Kidney (tissue), 14 donors: ENCODE data around the gene CEP72. TPM values are rescaled to one million over a fixed set of nuclear protein-coding genes. Genes with fewer than 3 reads are reported as not detected.

Experiments used
- DNase-seq, 5 donors: peaks; one replicate each; pipeline ENCODE4 v3.0.0-alpha.2; 2013 to 2020
- FAIRE-seq: peaks from 2 replicates; lab custom pipeline; 2012; peaks lifted over from hg19 to GRCh38; lab: Jason Lieb, UNC
- H3K27ac ChIP-seq, 2 donors: one replicate each; pipeline ENCODE4 v1.7.0; 2013; ENCODE audit warnings: low read depth in 2 of 2, low read length in 2 of 2, inconsistent platforms in 1 of 2
- H3K27me3 ChIP-seq: one replicate; pipeline ENCODE4 v1.7.1; 2013; ENCODE audit warnings: low read length, inconsistent platforms; ENCODE audit not compliant: control insufficient read depth, insufficient read depth
- H3K36me3 ChIP-seq, 3 donors: one replicate each; pipeline versions ENCODE4 v1.7.0 to v1.7.1; 2013; ENCODE audit warnings: low read length in 3 of 3, control low read depth in 1 of 3, inconsistent platforms in 1 of 3; ENCODE audit not compliant: insufficient read depth in 3 of 3, control insufficient read depth in 2 of 3
- H3K4me1 ChIP-seq, 3 donors: one replicate each; pipeline versions ENCODE4 v1.7.0 to v1.7.1; 2013; ENCODE audit warnings: low read length in 3 of 3, inconsistent platforms in 1 of 3, low read depth in 1 of 3; ENCODE audit not compliant: control insufficient read depth in 2 of 3, insufficient read depth in 2 of 3
- H3K4me3 ChIP-seq, 3 donors: one replicate each; pipeline versions ENCODE4 v1.7.0 to v1.8.1; 2013; ENCODE audit warnings: low read length in 3 of 3, control low read depth in 1 of 3, inconsistent platforms in 1 of 3
- H3K9ac ChIP-seq, 3 donors: one replicate each; pipeline versions ENCODE4 v1.7.0 to v1.7.1; 2013; ENCODE audit warnings: low read length in 3 of 3, control low read depth in 1 of 3, inconsistent platforms in 1 of 3
- H3K9me3 ChIP-seq, 3 donors: one replicate each; pipeline versions ENCODE4 v1.7.0 to v1.7.1; 2013; ENCODE audit warnings: low read length in 3 of 3, control low read depth in 1 of 3, inconsistent platforms in 1 of 3; ENCODE audit not compliant: control insufficient read depth in 2 of 3, insufficient read depth in 1 of 3
- intact Hi-C: fragments of 100-400 bp; cut with DNase I; formaldehyde crosslinking; loops from one replicate; pipeline ENCODE4 v1.11.1; 2022
- polyA plus RNA-seq: library from polyadenylated mRNA; stranded (reverse); fragments of 350-450 nt; fragmentation: Illumina TruSeq; extraction: RNeasy Lipid Tissue Mini Kit (QIAGEN cat#74804); gene quantifications from one replicate; pipeline ENCODE4 v1.2.3, GENCODE V29; 2014; ENCODE audit warnings: low read depth, low replicate concordance; ENCODE audit not compliant: insufficient read depth
- total RNA-seq: library from RNA; stranded (reverse); fragmentation: NEBNext Ultra II Directional; extraction: Animal tissue kit (Norgen Biotek cat#: 25700); gene quantifications from one replicate; pipeline ENCODE4 v1.2.1, GENCODE V29; 2021
- TF ChIP-seq, protein P1 (sequence below): IDR thresholded peaks from 3 replicates; pipeline ENCODE4 v1.5.1; 2012; ENCODE audit warnings: mild to moderate bottlenecking, moderate library complexity, borderline replicate concordance; ENCODE audit not compliant: insufficient read depth; ENCODE audit errors: extremely low read depth
- donor health status: control.
- donor health status: control.
- donor health status: control.
- donor health status: control.
- donor health status: control.
- donor health status: DM: yes; HTN: yes; CAD: no.
- donor health status: Normal renal cell carcinoma (clear cell type).

The CEP72 gene
- total and polyA plus RNA-seq, 2 donors from 2014 or later = 1.1 to 7.8 TPM

DNA sequence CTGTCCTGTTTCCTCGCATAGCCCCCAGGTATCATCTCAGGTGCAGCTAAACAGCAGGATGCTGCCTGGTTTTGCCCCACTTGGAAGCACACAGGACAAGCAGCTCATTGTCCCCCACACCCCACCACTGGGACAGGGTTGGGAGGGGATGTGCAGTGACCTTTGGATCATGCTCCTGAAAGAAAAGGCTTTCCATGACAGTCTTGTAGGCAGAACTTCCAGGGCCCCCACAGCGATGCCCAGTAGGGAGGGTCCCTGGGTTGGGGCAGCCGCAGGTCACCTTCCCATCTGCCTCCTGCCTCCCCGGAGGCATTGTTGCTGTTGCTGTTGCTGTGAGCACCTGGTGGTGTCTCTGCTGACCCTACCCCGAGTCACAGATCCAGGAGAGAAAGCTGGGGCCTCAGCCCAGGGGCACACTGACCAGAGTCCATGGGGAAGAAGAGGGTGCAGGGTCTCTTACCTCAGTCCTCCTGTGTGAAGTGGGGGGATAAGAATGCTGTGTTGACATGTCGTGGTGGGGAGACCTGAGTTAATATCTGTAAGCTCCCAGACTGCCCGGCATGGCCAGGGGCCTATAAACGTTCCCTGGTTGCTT, 8.5 kb downstream of the CEP72 start:
- FAIRE-seq (no peak), DNase-seq (peak in 1 of 5 donors; percentile 12)
- Histone ChIP-seq H3K4me1 (no peaks in the 10 kb centered on the region), H3K9me3 (no peaks in the 10 kb centered on the region), H3K4me3 (no peak overlapping the region), H3K9ac (no peak overlapping the region), H3K36me3 (peaks cover 0 to 9% (median 9%) of the 10 kb centered on the region in 3 donors), H3K27me3 (no peaks in the 10 kb centered on the region), H3K27ac (no peak overlapping the region)
- intact Hi-C loops = no loop called here
- TF ChIP-seq, protein P1, sequence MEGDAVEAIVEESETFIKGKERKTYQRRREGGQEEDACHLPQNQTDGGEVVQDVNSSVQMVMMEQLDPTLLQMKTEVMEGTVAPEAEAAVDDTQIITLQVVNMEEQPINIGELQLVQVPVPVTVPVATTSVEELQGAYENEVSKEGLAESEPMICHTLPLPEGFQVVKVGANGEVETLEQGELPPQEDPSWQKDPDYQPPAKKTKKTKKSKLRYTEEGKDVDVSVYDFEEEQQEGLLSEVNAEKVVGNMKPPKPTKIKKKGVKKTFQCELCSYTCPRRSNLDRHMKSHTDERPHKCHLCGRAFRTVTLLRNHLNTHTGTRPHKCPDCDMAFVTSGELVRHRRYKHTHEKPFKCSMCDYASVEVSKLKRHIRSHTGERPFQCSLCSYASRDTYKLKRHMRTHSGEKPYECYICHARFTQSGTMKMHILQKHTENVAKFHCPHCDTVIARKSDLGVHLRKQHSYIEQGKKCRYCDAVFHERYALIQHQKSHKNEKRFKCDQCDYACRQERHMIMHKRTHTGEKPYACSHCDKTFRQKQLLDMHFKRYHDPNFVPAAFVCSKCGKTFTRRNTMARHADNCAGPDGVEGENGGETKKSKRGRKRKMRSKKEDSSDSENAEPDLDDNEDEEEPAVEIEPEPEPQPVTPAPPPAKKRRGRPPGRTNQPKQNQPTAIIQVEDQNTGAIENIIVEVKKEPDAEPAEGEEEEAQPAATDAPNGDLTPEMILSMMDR = no peak

DNA sequence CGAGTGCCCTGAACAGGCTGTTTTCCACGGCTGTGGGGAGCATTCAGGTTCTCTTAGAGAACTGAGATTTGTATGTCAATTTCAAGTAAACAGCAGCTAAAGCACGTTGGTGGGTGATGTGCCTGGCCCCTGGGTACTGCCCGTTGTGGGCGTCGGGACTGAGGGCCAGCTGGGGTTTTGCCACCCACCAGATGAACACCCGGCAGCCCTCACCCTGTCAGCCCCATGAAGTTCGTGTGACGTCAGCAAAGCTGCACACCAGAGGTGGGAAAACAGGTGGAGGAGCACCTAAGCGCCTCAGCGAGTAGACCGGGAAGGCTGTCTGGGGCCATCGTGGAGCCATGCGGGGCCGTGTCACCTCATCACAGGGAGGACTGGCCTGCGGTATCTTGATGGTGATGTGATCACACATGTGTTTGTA, 9.2 kb downstream of the CEP72 start:
- no peak overlapping the region for H3K27ac ChIP-seq
- no peaks in the 10 kb centered on the region for H3K9me3 ChIP-seq
- H3K4me3 ChIP-seq = no peak overlapping the region
- H3K4me1 ChIP-seq = no peaks in the 10 kb centered on the region
- peaks cover 0 to 9% (median 9%) of the 10 kb centered on the region in 3 donors for H3K36me3 ChIP-seq
- TF ChIP-seq, protein P1 = no peak
- intact Hi-C loops = no loop called here
- no peak for FAIRE-seq
- no peak overlapping the region for H3K9ac ChIP-seq
- H3K27me3 ChIP-seq = no peaks in the 10 kb centered on the region
- peak in 1 of 5 donors; percentile 58 for DNase-seq

DNA sequence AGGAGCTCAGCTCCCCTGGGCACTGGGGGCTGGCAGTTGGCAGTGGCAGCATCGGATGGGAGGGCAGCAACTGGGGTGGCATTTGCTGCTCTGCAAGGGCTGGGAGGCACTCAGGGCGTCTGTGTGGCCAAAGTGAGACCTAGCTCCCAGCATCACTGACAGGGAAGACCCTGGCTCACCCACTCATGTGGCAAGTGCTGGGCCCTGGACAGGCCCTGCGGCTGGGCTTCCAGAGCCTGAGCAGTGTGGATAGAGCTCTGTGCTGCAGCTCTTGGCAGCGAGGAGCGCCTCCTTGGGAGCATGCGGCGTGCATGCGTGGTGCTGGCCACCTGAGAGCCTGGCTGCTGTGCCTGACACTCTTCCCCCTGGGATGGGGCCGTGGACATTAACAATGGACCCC, 10.2 kb downstream of the CEP72 start:
- FAIRE-seq (no peak), DNase-seq (peak in 1 of 5 donors; percentile 54)
- Histone ChIP-seq H3K27me3 (no peaks in the 10 kb centered on the region), H3K36me3 (peaks cover 0 to 9% (median 9%) of the 10 kb centered on the region in 3 donors), H3K9me3 (no peaks in the 10 kb centered on the region), H3K27ac (no peak overlapping the region), H3K4me1 (no peaks in the 10 kb centered on the region), H3K9ac (no peak overlapping the region), H3K4me3 (no peak overlapping the region)
- TF ChIP-seq, protein P1 = no peak
- intact Hi-C loops = no loop called here
